GM18909 (cell line): ENCODE measurements around the gene CEP290.

Experiments used
- ATAC-seq: cut with Tn5 transposase; IDR thresholded peaks from one replicate; pipeline ENCODE4 v1.9.1; 2021; ENCODE audit warnings: mild to moderate bottlenecking; ENCODE audit not compliant: unreplicated experiment, poor library complexity

Gene CEP290

GRCh38 chr12:88141774-88142609 is at the start of gene CEP290, which contains the start of gene TMTC3:
CEP290 (minus strand) TSS chr12:88142088; CDS start chr12:88141307, 781 bp downstream.
TMTC3 (plus strand) TSS chr12:88142307; CDS start chr12:88148316, 6,009 bp downstream.
- peak; percentile 95 for ATAC-seq

- ATAC-seq: no peak
Observed at GRCh38 chr12:88188180-88188579, 46.3 kb upstream of the CEP290 start.

GRCh38 chr12:88187571-88187970 is 45.7 kb upstream of the CEP290 start:
- ATAC-seq: no peak

- peak; percentile 64 for ATAC-seq
Observed at GRCh38 chr12:88185988-88186387, 44.1 kb upstream of the CEP290 start.

- ATAC-seq: no peak
Observed at GRCh38 chr12:88185279-88185678, 43.4 kb upstream of the CEP290 start.

GRCh38 chr12:88184196-88184595 is 42.3 kb upstream of the CEP290 start:
- no peak for ATAC-seq

GRCh38 chr12:88182416-88182815 is 40.5 kb upstream of the CEP290 start:
- no peak for ATAC-seq

- no peak for ATAC-seq
Observed at GRCh38 chr12:88181881-88182280, 40.0 kb upstream of the CEP290 start.

- ATAC-seq: no peak
Observed at GRCh38 chr12:88179436-88180014, 37.6 kb upstream of the CEP290 start.

- no peak for ATAC-seq
Observed at GRCh38 chr12:88175544-88175943, 33.7 kb upstream of the CEP290 start.

- no peak for ATAC-seq
Observed at GRCh38 chr12:88172844-88173407, 31.0 kb upstream of the CEP290 start.

GRCh38 chr12:88167384-88167783 is 25.5 kb upstream of the CEP290 start:
- ATAC-seq: no peak

GRCh38 chr12:88166179-88166578 is 24.3 kb upstream of the CEP290 start:
- ATAC-seq: no peak

- no peak for ATAC-seq
Observed at GRCh38 chr12:88163371-88163770, 21.5 kb upstream of the CEP290 start.

- no peak for ATAC-seq
Observed at GRCh38 chr12:88156075-88156654, 14.3 kb upstream of the CEP290 start.

GRCh38 chr12:88153959-88154358 is 12.1 kb upstream of the CEP290 start:
- ATAC-seq: no peak

GRCh38 chr12:88150063-88150462 is 8.2 kb upstream of the CEP290 start:
- ATAC-seq: no peak

GRCh38 chr12:88145567-88146505 is 3.9 kb upstream of the CEP290 start:
- ATAC-seq: peak; percentile 22

GRCh38 chr12:88144546-88145468 is 2.9 kb upstream of the CEP290 start:
- no peak for ATAC-seq
